Sigmoid colon (tissue), 7 donors: ENCODE data around the gene RADIL. TPM values are rescaled to one million over a fixed set of nuclear protein-coding genes. Genes with fewer than 3 reads are reported as not detected.

Source experiments
- DNase-seq: peaks from one replicate; pipeline ENCODE4 v3.0.0-alpha.2; 2019
- H3K27ac ChIP-seq, 4 donors: fragments of 200-600 bp; sonication (generic); one replicate each; pipeline ENCODE4 v1.5.1; 2016 to 2019; ENCODE audit warnings: mild to moderate bottlenecking in 1 of 4
- H3K27me3 ChIP-seq, 3 donors: fragments of 200-600 bp; sonication (generic); one replicate each; pipeline ENCODE4 v1.5.1; 2019; ENCODE audit warnings: mild to moderate bottlenecking in 1 of 3
- H3K36me3 ChIP-seq, 4 donors: fragments of 200-600 bp; sonication (generic); one replicate each; pipeline ENCODE4 v1.5.1; 2016 to 2019
- H3K4me1 ChIP-seq, 4 donors: fragments of 200-600 bp; sonication (generic); one replicate each; pipeline ENCODE4 v1.5.1; 2017 to 2019
- H3K4me3 ChIP-seq, 4 donors: fragments of 200-600 bp; sonication (generic); one replicate each; pipeline ENCODE4 v1.5.1; 2017 to 2019; ENCODE audit warnings: mild to moderate bottlenecking in 2 of 4, moderate library complexity in 1 of 4
- H3K9me3 ChIP-seq, 4 donors: fragments of 200-600 bp in 3 of 4; sonication (generic) in 3 of 4; one replicate each; pipeline versions ENCODE4 v1.5.1 to v1.6.1; 2013 to 2019
- EP300 ChIP-seq, 4 donors: sonication (generic); formaldehyde crosslinking; IDR thresholded peaks; one replicate each; pipeline ENCODE4 v1.6.1; 2017; ENCODE audit warnings: antibody characterized with exemption in 4 of 4
- POLR2A ChIP-seq, 2 donors: fragments of 450-650 bp; IDR thresholded peaks; one replicate each; pipeline ENCODE4 v1.6.1; 2016; ENCODE audit warnings: antibody characterized with exemption in 2 of 2, mild to moderate bottlenecking in 2 of 2, moderate library complexity in 2 of 2
- POLR2AphosphoS5 ChIP-seq, 4 donors: sonication (generic); formaldehyde crosslinking; IDR thresholded peaks; one replicate each; pipeline ENCODE4 v1.6.1; 2017; ENCODE audit warnings: antibody characterized with exemption in 4 of 4
- WGBS, 2 donors: extraction: QIAGEN DNeasy Blood & Tissue Kit; methylation state at CpG; one replicate each; pipeline ENCODE4 v1.1.7; 2013; 5-methylcytosine and 5-hydroxymethylcytosine counted together
- intact Hi-C: fragments of 100-400 bp; cut with DNase I; formaldehyde crosslinking; loops from one replicate; pipeline ENCODE4 v1.15.1; 2023
- polyA plus RNA-seq, 3 donors: library from polyadenylated mRNA; stranded (reverse); fragments of 200-250 nt; gene quantifications; one replicate each; pipeline ENCODE4 v1.2.3, GENCODE V29; 2013
- total RNA-seq, 4 donors: library from RNA; depleted of rRNA; stranded (reverse); fragments of >200 nt; gene quantifications; one replicate each; pipeline ENCODE4 v1.1.0, GENCODE V29; 2016
- TF ChIP-seq, protein P1 (sequence below), 4 experiments: fragments of 450-650 bp in 3 of 4; fragments of 200-600 bp in 1 of 4; IDR thresholded peaks; one replicate each; pipeline ENCODE4 v1.5.1; 2016 to 2019; ENCODE audit warnings: antibody characterized with exemption in 4 of 4, mild to moderate bottlenecking in 3 of 4, moderate library complexity in 2 of 4
- donor health status: healthy with polysubstance abuse.
- donor health status: Bipolar disorder and iron deficiency.
- donor health status: healthy.

The RADIL gene
- total and polyA plus RNA-seq, 7 donors, result 1.2 to 10.8 (median 5.6) TPM

DNA sequence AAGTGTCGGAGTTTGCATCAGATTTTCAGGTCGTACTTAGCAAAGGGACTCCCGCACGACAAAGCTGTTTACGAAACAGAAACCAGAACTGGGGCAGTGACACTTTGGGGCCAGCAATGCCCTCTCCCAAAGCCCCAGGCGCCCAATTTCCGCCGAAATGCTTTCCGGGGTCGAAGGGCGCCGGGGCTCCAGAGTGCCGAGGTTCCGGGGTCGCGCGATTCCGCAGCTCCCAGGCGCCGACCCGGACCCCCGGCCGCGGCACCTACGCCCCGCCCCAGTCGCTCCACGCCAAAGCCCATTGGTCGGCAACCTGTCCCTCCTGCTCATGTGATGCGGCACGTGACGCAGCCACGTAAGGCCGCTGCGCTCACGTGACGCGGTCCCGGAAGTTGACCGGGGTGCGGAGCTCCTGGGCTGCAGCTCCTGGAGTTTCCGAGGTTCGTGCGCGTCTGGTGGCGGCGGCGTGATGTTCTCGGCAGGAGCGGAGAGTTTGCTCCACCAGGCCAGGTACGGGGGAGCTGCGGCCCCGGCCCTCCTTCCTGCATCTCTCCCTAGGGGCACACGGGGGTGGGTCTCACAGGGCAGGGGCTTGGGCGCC lies 108.2 kb downstream of the RADIL start, which contains the start of gene AP5Z1:
TSS of gene AP5Z1 (plus strand) at position 374 of the 598 bp plus-strand sequence. CDS start at position 467, 93 bp downstream.
- no peaks in the 10 kb centered on the region for H3K27me3 ChIP-seq
- no peaks in the 10 kb centered on the region for H3K9me3 ChIP-seq
- peak within 1 kb of the TSS; percentile 81 to 98 (median 88) for H3K4me3 ChIP-seq
- WGBS, 2 donors, result 0% methylated on average over 55 of the region's 55 CpGs
- H3K36me3 ChIP-seq, result peaks cover 0 to 8% (median 3%) of the 10 kb centered on the region in 4 donors
- DNase-seq, result peak; percentile 98
- H3K27ac ChIP-seq, result peak within 1 kb of the TSS; percentile 92 to 99 (median 94)
- H3K4me1 ChIP-seq, result peaks cover 0 to 56% (median 51%) of the 10 kb centered on the region in 4 donors
- TF ChIP-seq POLR2AphosphoS5 (IDR thresholded peaks at IDR 0.05) (peak in 3 of 4 donors; percentile 97 to 98 (median 97)), EP300 (IDR thresholded peaks at IDR 0.05) (peak in 2 of 4 donors; percentile 34 to 50), POLR2A (IDR thresholded peaks at IDR 0.05) (peak; percentile 92 to 93)
- TF ChIP-seq, protein P1, sequence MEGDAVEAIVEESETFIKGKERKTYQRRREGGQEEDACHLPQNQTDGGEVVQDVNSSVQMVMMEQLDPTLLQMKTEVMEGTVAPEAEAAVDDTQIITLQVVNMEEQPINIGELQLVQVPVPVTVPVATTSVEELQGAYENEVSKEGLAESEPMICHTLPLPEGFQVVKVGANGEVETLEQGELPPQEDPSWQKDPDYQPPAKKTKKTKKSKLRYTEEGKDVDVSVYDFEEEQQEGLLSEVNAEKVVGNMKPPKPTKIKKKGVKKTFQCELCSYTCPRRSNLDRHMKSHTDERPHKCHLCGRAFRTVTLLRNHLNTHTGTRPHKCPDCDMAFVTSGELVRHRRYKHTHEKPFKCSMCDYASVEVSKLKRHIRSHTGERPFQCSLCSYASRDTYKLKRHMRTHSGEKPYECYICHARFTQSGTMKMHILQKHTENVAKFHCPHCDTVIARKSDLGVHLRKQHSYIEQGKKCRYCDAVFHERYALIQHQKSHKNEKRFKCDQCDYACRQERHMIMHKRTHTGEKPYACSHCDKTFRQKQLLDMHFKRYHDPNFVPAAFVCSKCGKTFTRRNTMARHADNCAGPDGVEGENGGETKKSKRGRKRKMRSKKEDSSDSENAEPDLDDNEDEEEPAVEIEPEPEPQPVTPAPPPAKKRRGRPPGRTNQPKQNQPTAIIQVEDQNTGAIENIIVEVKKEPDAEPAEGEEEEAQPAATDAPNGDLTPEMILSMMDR (IDR thresholded peaks at IDR 0.05), result no peak
- intact Hi-C loops, result no loop called here

DNA sequence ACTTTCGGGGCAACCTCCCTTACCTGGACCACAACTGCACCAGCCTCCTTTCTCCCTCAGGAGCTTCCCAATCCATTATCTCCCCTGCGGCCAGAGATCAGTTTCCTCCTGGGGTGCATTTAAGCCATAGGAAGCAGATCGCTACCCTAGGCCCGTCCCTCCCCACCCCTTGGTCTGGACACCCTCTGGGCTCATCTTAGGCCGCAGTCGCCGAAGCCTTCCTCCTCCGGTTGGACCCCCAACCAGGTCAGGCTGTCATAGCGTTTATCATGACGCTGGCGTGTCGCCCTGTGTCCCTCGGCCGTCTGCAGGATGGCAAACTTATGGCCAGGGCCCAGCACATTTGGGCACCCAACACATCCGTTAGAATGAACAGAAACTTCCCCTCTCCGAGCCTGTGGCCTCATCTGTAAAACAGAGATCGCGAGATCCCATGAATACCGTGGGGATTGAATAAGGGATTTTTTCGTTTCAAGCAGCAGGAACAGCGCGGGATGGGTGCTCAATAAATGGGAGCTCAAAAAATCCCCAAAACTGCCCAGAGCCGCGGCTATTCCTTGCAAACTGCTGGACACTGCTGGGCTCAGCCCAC lies 108.8 kb downstream of the RADIL start:
- peak overlapping the region; percentile 92 to 99 (median 94) for H3K27ac ChIP-seq
- no peaks in the 10 kb centered on the region for H3K27me3 ChIP-seq
- intact Hi-C loops, result no loop called here
- peaks cover 0 to 62% (median 57%) of the 10 kb centered on the region in 4 donors for H3K4me1 ChIP-seq
- H3K36me3 ChIP-seq, result peaks cover 0 to 8% (median 3%) of the 10 kb centered on the region in 4 donors
- peak overlapping the region; percentile 81 to 98 (median 88) for H3K4me3 ChIP-seq
- DNase-seq, result no peak
- no peaks in the 10 kb centered on the region for H3K9me3 ChIP-seq
- 4 to 10% methylated on average over 24 of the region's 24 CpGs for WGBS, 2 donors
- no peak for TF ChIP-seq EP300 (IDR thresholded peaks at IDR 0.05)
- no peak for TF ChIP-seq POLR2A (IDR thresholded peaks at IDR 0.05)
- TF ChIP-seq POLR2AphosphoS5 (IDR thresholded peaks at IDR 0.05), result no peak

DNA sequence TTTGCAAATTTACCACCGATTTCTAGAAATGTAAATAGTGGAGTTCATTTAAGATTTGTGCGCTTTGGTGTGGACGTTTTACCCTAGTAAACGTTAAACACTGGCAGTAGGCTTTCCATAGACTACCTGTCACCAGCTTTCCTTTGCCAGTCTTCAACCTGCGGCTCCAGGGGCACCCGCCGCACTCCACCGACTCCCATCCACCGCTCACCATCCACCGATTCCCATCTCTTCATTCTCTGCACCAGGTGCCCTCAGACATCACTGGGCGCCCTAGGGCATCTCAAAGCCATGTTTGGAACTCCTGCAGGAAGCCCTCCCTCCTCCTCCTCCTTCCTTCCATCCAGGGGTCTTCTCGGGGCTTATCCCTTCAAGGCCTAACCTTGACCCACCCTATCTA lies 109.5 kb downstream of the RADIL start:
- no peaks in the 10 kb centered on the region for H3K9me3 ChIP-seq
- peaks cover 0 to 70% (median 64%) of the 10 kb centered on the region in 4 donors for H3K4me1 ChIP-seq
- no peak for DNase-seq
- TF ChIP-seq EP300 (IDR thresholded peaks at IDR 0.05) (no peak), POLR2A (IDR thresholded peaks at IDR 0.05) (no peak), POLR2AphosphoS5 (IDR thresholded peaks at IDR 0.05) (no peak)
- TF ChIP-seq, protein P1 (IDR thresholded peaks at IDR 0.05), result no peak
- intact Hi-C loops, result no loop called here
- no peaks in the 10 kb centered on the region for H3K27me3 ChIP-seq
- 83 to 89% methylated on average over 12 of the region's 12 CpGs for WGBS, 2 donors
- peaks cover 0 to 8% (median 3%) of the 10 kb centered on the region in 4 donors for H3K36me3 ChIP-seq
- H3K27ac ChIP-seq, result peak overlapping the region in 3 of 4 donors; percentile 92 to 99 (median 95)
- no peak overlapping the region for H3K4me3 ChIP-seq

DNA sequence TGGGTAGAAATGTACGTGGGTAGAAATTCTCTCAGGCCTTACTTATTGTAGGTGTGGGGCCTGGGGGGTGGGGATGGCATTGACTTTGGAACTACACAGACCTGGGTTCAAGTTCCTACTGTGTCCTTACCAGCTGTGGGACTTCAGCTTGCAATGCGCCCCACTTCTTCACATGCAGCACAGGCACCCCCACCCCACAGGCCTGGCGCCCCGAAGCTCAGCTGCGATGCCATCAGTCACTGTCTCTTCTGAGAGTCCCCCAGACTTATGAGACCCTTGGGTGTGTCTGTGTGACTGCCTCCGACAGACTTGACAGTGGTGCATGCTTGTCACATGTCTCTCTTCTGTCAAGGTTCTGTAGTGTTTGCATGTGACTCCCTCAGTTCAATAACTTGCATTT lies 111.2 kb downstream of the RADIL start:
- TF ChIP-seq, protein P1 (IDR thresholded peaks at IDR 0.05), result no peak
- no peak for TF ChIP-seq POLR2A (IDR thresholded peaks at IDR 0.05)
- TF ChIP-seq EP300 (IDR thresholded peaks at IDR 0.05), result no peak
- no peak for TF ChIP-seq POLR2AphosphoS5 (IDR thresholded peaks at IDR 0.05)
- Histone ChIP-seq H3K4me3 (no peak overlapping the region), H3K4me1 (peaks cover 0 to 66% (median 59%) of the 10 kb centered on the region in 4 donors), H3K27me3 (no peaks in the 10 kb centered on the region), H3K36me3 (peaks cover 0 to 8% (median 3%) of the 10 kb centered on the region in 4 donors), H3K27ac (peak overlapping the region in 3 of 4 donors; percentile 95 to 99 (median 96)), H3K9me3 (no peaks in the 10 kb centered on the region)
- WGBS, 2 donors, result 94 to 96% methylated on average over 6 of the region's 6 CpGs
- intact Hi-C loops, result no loop called here
- no peak for DNase-seq

DNA sequence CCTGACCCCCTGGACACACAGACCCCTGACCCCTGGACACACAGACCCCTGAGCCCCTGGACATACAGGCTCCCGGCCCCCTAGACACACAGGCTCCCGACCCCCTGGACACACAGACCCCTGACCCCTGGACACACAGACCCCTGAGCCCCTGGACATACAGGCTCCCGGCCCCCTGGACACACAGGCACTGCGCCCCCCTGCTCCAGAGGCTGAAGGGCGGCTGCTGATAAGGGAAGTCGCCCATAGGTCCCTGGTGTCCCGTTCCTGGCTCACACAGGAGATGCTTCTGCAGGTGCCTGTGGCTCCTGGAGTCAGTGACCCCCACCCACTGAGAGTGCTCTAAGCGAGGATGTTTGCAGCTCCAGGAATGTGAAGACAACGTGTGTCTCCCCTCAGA lies 111.8 kb downstream of the RADIL start:
- no peak for TF ChIP-seq EP300 (IDR thresholded peaks at IDR 0.05)
- TF ChIP-seq, protein P1 (IDR thresholded peaks at IDR 0.05), result no peak
- no peak for TF ChIP-seq POLR2AphosphoS5 (IDR thresholded peaks at IDR 0.05)
- no peak for TF ChIP-seq POLR2A (IDR thresholded peaks at IDR 0.05)
- peak; percentile 69 for DNase-seq
- Histone ChIP-seq H3K4me3 (no peak overlapping the region), H3K9me3 (no peaks in the 10 kb centered on the region), H3K36me3 (peaks cover 0 to 8% (median 3%) of the 10 kb centered on the region in 4 donors), H3K4me1 (peaks cover 0 to 60% (median 55%) of the 10 kb centered on the region in 4 donors), H3K27me3 (no peaks in the 10 kb centered on the region), H3K27ac (peak overlapping the region in 3 of 4 donors; percentile 95 to 99 (median 96))
- WGBS, 2 donors, result 91 to 93% methylated on average over 9 of the region's 9 CpGs
- intact Hi-C loops, result no loop called here
